A549 (cell line): ENCODE results near the gene MOB2. TPM values are rescaled to one million over a fixed set of nuclear protein-coding genes. Genes with fewer than 3 reads are reported as not detected.

Experiments
- ATAC-seq, 2 experiments: fragments of 200-7000 bp in 1 of 2; fragments of >200 bp in 1 of 2; cut with Nextera tagmentation in 1 of 2; cut with Tn5 transposase in 1 of 2; 3 replicates each; pipeline versions ENCODE4 v1.8.0 to v1.9.1; 2018 to 2020; ENCODE audit warnings: mild to moderate bottlenecking in 1 of 2, moderate library complexity in 1 of 2
- CTCF ChIA-PET: fragments of 300-600 bp; sonication (Branson Sonifier 250); formaldehyde crosslinking; extraction: SDS; loops from one replicate; lab custom pipeline; 2021; ENCODE audit warnings: antibody characterized with exemption, inconsistent platforms; lab: Yijun Ruan, JAX
- POLR2A ChIA-PET: fragments of 350-600 bp; formaldehyde crosslinking; extraction: SDS; loops from one replicate; lab custom pipeline; 2021; ENCODE audit warnings: antibody characterized with exemption, inconsistent platforms; lab: Yijun Ruan, JAX
- DNase-seq, 2 experiments: peaks; one replicate each; pipeline versions ENCODE4 v3.0.0 to v3.0.0-alpha.2; 2011 to 2016; ENCODE audit warnings: low read depth in 1 of 2, low spot score in 1 of 2
- FAIRE-seq: peaks from 2 replicates; lab custom pipeline; 2011; peaks lifted over from hg19 to GRCh38; lab: Jason Lieb, UNC
- H3K27ac ChIP-seq, 2 experiments: fragments of >200 bp; sonication (Bioruptor Twin); formaldehyde crosslinking; 3 replicates each; pipeline ENCODE4 v1.5.1; 2016 to 2017
- H3K4me1 ChIP-seq: fragments of >200 bp; sonication (Bioruptor Twin); formaldehyde crosslinking; 3 replicates; pipeline ENCODE4 v1.6.1; 2016
- H3K4me2 ChIP-seq: fragments of >200 bp; sonication (Bioruptor Twin); formaldehyde crosslinking; 3 replicates; pipeline ENCODE4 v1.6.1; 2016
- H3K4me3 ChIP-seq: fragments of >200 bp; sonication (Bioruptor Twin); formaldehyde crosslinking; 3 replicates; pipeline ENCODE4 v1.5.1; 2016
- H3K9me3 ChIP-seq: fragments of >200 bp; sonication (Bioruptor Twin); formaldehyde crosslinking; 3 replicates; pipeline ENCODE4 v1.6.1; 2016
- BHLHE40 ChIP-seq: IDR thresholded peaks from 2 replicates; pipeline ENCODE4 v1.6.1; 2012; ENCODE audit warnings: low read depth, low read length, inconsistent platforms
- CHD4 ChIP-seq: fragments of 200-600 bp; sonication (generic); IDR thresholded peaks from 2 replicates; pipeline ENCODE4 v1.6.1; 2016; ENCODE audit warnings: antibody characterized with exemption, mild to moderate bottlenecking, borderline replicate concordance
- E2F6 ChIP-seq: IDR thresholded peaks from 2 replicates; pipeline ENCODE4 v1.6.1; 2012; ENCODE audit warnings: low read depth, borderline replicate concordance
- FOSB ChIP-seq: fragments of 250-450 bp; sonication (Bioruptor Pico); IDR thresholded peaks from 2 replicates; pipeline ENCODE4 v1.5.0; 2020; ENCODE audit warnings: mild to moderate bottlenecking, moderate library complexity
- FOXS1 ChIP-seq: fragments of 250-450 bp; sonication (Bioruptor Pico); IDR thresholded peaks from 2 replicates; pipeline ENCODE4 v1.5.0; 2020; ENCODE audit warnings: mild to moderate bottlenecking, moderate library complexity
- HMGXB4 ChIP-seq: fragments of 250-450 bp; sonication (Bioruptor Pico); IDR thresholded peaks from 2 replicates; pipeline ENCODE4 v1.5.0; 2021; ENCODE audit warnings: mild to moderate bottlenecking, moderate library complexity, borderline replicate concordance
- HOXB13 ChIP-seq: fragments of 250-450 bp; sonication (Bioruptor Pico); IDR thresholded peaks from 2 replicates; pipeline ENCODE4 v1.5.0; 2020; ENCODE audit warnings: low read depth, mild to moderate bottlenecking, moderate library complexity
- HOXB5 ChIP-seq: fragments of 250-450 bp; sonication (Bioruptor Pico); IDR thresholded peaks from 2 replicates; pipeline ENCODE4 v1.5.0; 2020; ENCODE audit warnings: mild to moderate bottlenecking, moderate library complexity
- MAFK ChIP-seq: fragments of 450-650 bp; IDR thresholded peaks from 2 replicates; pipeline ENCODE4 v1.6.1; 2014; ENCODE audit not compliant: partially characterized antibody
- PBX3 ChIP-seq: IDR thresholded peaks from 2 replicates; pipeline ENCODE4 v1.6.1; 2012
- POLR2A ChIP-seq: IDR thresholded peaks from 2 replicates; pipeline ENCODE4 v1.6.1; 2012; ENCODE audit warnings: mild to moderate bottlenecking, low read length
- RCOR1 ChIP-seq: fragments of 150-350 bp; IDR thresholded peaks from 2 replicates; pipeline ENCODE4 v1.6.1; 2014; ENCODE audit warnings: antibody characterized with exemption, low read length, low read depth
- REST ChIP-seq: fragments of 200-600 bp; sonication (generic); IDR thresholded peaks from 2 replicates; pipeline ENCODE4 v1.6.1; 2016; ENCODE audit warnings: antibody characterized with exemption, mild to moderate bottlenecking, moderate library complexity
- SREBF2 ChIP-seq: fragments of 450-650 bp; IDR thresholded peaks from 2 replicates; pipeline ENCODE4 v1.6.1; 2014; ENCODE audit warnings: mild to moderate bottlenecking, moderate library complexity
- WGBS: methylation state at CpG from one replicate; pipeline ENCODE4 v1.1.6; 2017; ENCODE audit errors: missing lambda C conversion rate; 5-methylcytosine and 5-hydroxymethylcytosine counted together
- polyA plus RNA-seq, 4 experiments: library from polyadenylated mRNA; depleted of rRNA in 3 of 4; stranded (reverse); fragments of >200 nt; fragmentation: RNase III in 1 of 4; extraction: RNeasy Plus Mini Kit Qiagen cat#74134 plus additional on column Dnase treatment in 1 of 4; gene quantifications; 2 replicates in 3 of 4; 3 replicates in 1 of 4; pipeline ENCODE4 v1.2.3, GENCODE V29; 2011 to 2017

Gene MOB2
- polyA plus RNA-seq, 2 of the 4 experiments (the other 2 are of a cell fraction) = 25.4 to 38.2 TPM

- WGBS = 85% methylated on average over 14 of the region's 15 CpGs
- POLR2A ChIA-PET = no interaction called here
- Histone ChIP-seq H3K4me3 (no peak overlapping the region), H3K9me3 (peaks cover 22% of the 10 kb centered on the region), H3K4me2 (no peak overlapping the region), H3K4me1 (no peaks in the 10 kb centered on the region), H3K27ac (no peak overlapping the region)
- ATAC-seq = no peak
- TF ChIP-seq MAFK (no peak), POLR2A (no peak), BHLHE40 (no peak), HOXB5 (CRISPR knock-in tag) (no peak), FOXS1 (CRISPR knock-in tag) (no peak), REST (no peak), PBX3 (no peak), CHD4 (no peak), RCOR1 (no peak), HMGXB4 (CRISPR knock-in tag) (no peak), HOXB13 (CRISPR knock-in tag) (no peak), E2F6 (no peak)
- FAIRE-seq = no peak
- DNase-seq = no peak
- CTCF ChIA-PET = interaction anchor here (0.8 to 1.5 kb wide), 3 partner anchors 10 to 93 kb away, joined by 3 to 4 read pairs (median 3); no protein-coding TSS in a partner anchor
Observed at GRCh38 chr11:1422981-1423380, 63.6 kb downstream of the MOB2 start.

GRCh38 chr11:1422481-1422880 is 64.1 kb downstream of the MOB2 start:
- 66% methylated on average over 4 of the region's 9 CpGs for WGBS
- ATAC-seq = peak; percentile 44 to 65; a peak in 4 of 6 replicates
- peak in 1 of 2 experiments; percentile 43 for DNase-seq
- Histone ChIP-seq H3K9me3 (peaks cover 23% of the 10 kb centered on the region), H3K4me1 (no peaks in the 10 kb centered on the region), H3K4me2 (no peak overlapping the region), H3K27ac (no peak overlapping the region), H3K4me3 (no peak overlapping the region)
- CTCF ChIA-PET = interaction anchor here (0.8 to 1.5 kb wide), 3 partner anchors 9 to 93 kb away, joined by 3 to 4 read pairs (median 3); no protein-coding TSS in a partner anchor
- POLR2A ChIA-PET = no interaction called here
- no peak for FAIRE-seq
- no peak for TF ChIP-seq FOSB
- TF ChIP-seq SREBF2 = no peak
- TF ChIP-seq HOXB13 (CRISPR knock-in tag) = no peak
- TF ChIP-seq REST = peak; percentile 86
